Fibroblast of lung (primary cell): ENCODE results near the gene SPOCK3. TPM values are rescaled to one million over a fixed set of nuclear protein-coding genes. Genes with fewer than 3 reads are reported as not detected.

Experiments
- DNase-seq, 2 donors: peaks; one replicate each; pipeline versions ENCODE4 v3.0.0 to v3.0.0-alpha.2; 2010; ENCODE audit warnings: low read depth in 2 of 2
- H2AFZ ChIP-seq: 2 replicates; pipeline ENCODE4 v1.5.1; 2012; ENCODE audit warnings: low read length, control low read depth, inconsistent platforms
- H3K27ac ChIP-seq: 2 replicates; pipeline ENCODE4 v1.5.1; 2011; ENCODE audit warnings: low read length, control low read depth; ENCODE audit not compliant: insufficient read depth
- H3K27me3 ChIP-seq: 2 replicates; pipeline ENCODE4 v1.5.1; 2011; ENCODE audit warnings: mild to moderate bottlenecking, low read length; ENCODE audit not compliant: control insufficient read depth, insufficient read depth
- H3K36me3 ChIP-seq: 2 replicates; pipeline ENCODE4 v1.5.1; 2011; ENCODE audit warnings: low read length; ENCODE audit not compliant: control insufficient read depth, insufficient read depth
- H3K4me1 ChIP-seq: 2 replicates; pipeline ENCODE4 v1.5.1; 2011; ENCODE audit warnings: low read length; ENCODE audit not compliant: control insufficient read depth, insufficient read depth; ENCODE audit errors: extremely low read depth
- H3K4me2 ChIP-seq: 2 replicates; pipeline ENCODE4 v1.5.1; 2011; ENCODE audit warnings: low read length, control low read depth; ENCODE audit not compliant: insufficient read depth; ENCODE audit errors: extremely low read depth
- H3K4me3 ChIP-seq, 4 experiments: fragments of 200-600 bp in 1 of 4; sonication (generic) in 1 of 4; replicated peaks in 1 of 4; 2 replicates each; pipeline ENCODE4 v1.5.1; 2011 to 2016; ENCODE audit warnings: low read length in 4 of 4, low read depth in 3 of 4, mild to moderate bottlenecking in 3 of 4, control low read depth in 2 of 4, inconsistent platforms in 1 of 4, mixed read lengths in 1 of 4; ENCODE audit not compliant: insufficient read depth in 1 of 4; ENCODE audit errors: control extremely low read depth in 1 of 4
- H3K79me2 ChIP-seq: 2 replicates; pipeline ENCODE4 v1.5.1; 2012; ENCODE audit warnings: mild to moderate bottlenecking, low read length, inconsistent platforms; ENCODE audit not compliant: control insufficient read depth, insufficient read depth
- H3K9ac ChIP-seq: 2 replicates; pipeline ENCODE4 v1.5.1; 2011; ENCODE audit warnings: mild to moderate bottlenecking, low read length, control low read depth; ENCODE audit not compliant: insufficient read depth
- H3K9me3 ChIP-seq: 2 replicates; pipeline ENCODE4 v1.5.1; 2012; ENCODE audit warnings: low read depth, low read length; ENCODE audit not compliant: control insufficient read depth, insufficient read depth
- H4K20me1 ChIP-seq: 2 replicates; pipeline ENCODE4 v1.5.1; 2011; ENCODE audit warnings: low read length; ENCODE audit not compliant: control insufficient read depth, insufficient read depth; ENCODE audit errors: extremely low read depth
- EZH2 ChIP-seq: IDR thresholded peaks from 2 replicates; pipeline ENCODE4 v1.5.1; 2012; ENCODE audit warnings: low read length, control low read depth, mild to moderate bottlenecking; ENCODE audit errors: missing control alignments
- polyA plus RNA-seq, 2 donors: library from polyadenylated mRNA; depleted of rRNA in 1 of 2; stranded (reverse) in 1 of 2; unstranded in 1 of 2; fragments of >200 nt; gene quantifications; 2 replicates each; pipeline ENCODE4 v1.2.1, GENCODE V29; 2011 to 2012; ENCODE audit warnings: missing spikeins in 1 of 2
- total RNA-seq: library from RNA; depleted of rRNA; stranded (reverse); fragments of >200 nt; gene quantifications from 2 replicates; pipeline ENCODE4 v1.2.1, GENCODE V29; 2014
- TF ChIP-seq, protein P1 (sequence below), 2 donors: IDR thresholded peaks in 1 of 2; conservative IDR thresholded peaks in 1 of 2; 1 replicate in 1 of 2; 2 replicates in 1 of 2; pipeline ENCODE4 v1.5.1; 2011 to 2012; ENCODE audit warnings: low read length in 2 of 2, control low read depth in 1 of 2, inconsistent platforms in 1 of 2, low read depth in 1 of 2, mild to moderate bottlenecking in 1 of 2

The SPOCK3 gene
- total and polyA plus RNA-seq, 2 donors (not counting 1 experiment from before 2014, with no cell fraction given): under 0.01 to 0.08 TPM

DNA sequence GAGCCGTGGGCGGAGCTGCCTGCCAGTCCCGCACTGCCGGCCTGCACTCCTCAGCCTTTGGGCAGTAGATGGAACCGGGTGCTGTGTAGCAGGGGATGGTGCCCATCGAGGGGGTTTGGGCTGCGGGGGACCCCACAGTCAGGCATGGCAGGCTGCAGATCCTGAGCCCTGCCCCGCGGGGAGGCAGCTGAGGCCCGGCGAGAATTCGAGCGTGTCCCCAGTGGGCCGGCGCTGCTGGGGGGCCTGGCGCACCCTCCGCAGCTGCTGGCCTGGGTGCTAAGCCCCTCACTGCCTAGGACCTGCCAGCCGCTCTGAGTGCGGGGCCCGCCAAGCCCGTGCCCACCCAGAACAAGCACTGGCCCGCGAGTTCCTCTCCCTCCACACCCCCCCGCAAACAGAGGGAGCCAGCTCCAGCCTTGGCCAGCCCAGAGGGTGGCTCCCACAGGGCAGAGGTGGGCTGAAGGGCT is 391.5 kb downstream of the SPOCK3 start:
- H3K36me3 ChIP-seq: no peaks in the 10 kb centered on the region
- no peak overlapping the region for H2AFZ ChIP-seq
- no peak for DNase-seq
- no peaks in the 10 kb centered on the region for H3K4me1 ChIP-seq
- TF ChIP-seq, protein P1, sequence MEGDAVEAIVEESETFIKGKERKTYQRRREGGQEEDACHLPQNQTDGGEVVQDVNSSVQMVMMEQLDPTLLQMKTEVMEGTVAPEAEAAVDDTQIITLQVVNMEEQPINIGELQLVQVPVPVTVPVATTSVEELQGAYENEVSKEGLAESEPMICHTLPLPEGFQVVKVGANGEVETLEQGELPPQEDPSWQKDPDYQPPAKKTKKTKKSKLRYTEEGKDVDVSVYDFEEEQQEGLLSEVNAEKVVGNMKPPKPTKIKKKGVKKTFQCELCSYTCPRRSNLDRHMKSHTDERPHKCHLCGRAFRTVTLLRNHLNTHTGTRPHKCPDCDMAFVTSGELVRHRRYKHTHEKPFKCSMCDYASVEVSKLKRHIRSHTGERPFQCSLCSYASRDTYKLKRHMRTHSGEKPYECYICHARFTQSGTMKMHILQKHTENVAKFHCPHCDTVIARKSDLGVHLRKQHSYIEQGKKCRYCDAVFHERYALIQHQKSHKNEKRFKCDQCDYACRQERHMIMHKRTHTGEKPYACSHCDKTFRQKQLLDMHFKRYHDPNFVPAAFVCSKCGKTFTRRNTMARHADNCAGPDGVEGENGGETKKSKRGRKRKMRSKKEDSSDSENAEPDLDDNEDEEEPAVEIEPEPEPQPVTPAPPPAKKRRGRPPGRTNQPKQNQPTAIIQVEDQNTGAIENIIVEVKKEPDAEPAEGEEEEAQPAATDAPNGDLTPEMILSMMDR (conservative IDR thresholded peaks at IDR 0.05 in 1 of 2, IDR thresholded peaks at IDR 0.05 in 1 of 2; ENCODE audit: low read depth in 1 of 2, low read length in 2 of 2): no peak
- TF ChIP-seq EZH2: no peak
- no peak overlapping the region for H3K9ac ChIP-seq
- no peaks in the 10 kb centered on the region for H3K9me3 ChIP-seq
- no peak overlapping the region for H3K4me2 ChIP-seq
- H3K4me3 ChIP-seq: no peak overlapping the region
- no peaks in the 10 kb centered on the region for H4K20me1 ChIP-seq
- H3K79me2 ChIP-seq: no peaks in the 10 kb centered on the region
- H3K27me3 ChIP-seq: no peaks in the 10 kb centered on the region
- H3K27ac ChIP-seq: no peak overlapping the region

DNA sequence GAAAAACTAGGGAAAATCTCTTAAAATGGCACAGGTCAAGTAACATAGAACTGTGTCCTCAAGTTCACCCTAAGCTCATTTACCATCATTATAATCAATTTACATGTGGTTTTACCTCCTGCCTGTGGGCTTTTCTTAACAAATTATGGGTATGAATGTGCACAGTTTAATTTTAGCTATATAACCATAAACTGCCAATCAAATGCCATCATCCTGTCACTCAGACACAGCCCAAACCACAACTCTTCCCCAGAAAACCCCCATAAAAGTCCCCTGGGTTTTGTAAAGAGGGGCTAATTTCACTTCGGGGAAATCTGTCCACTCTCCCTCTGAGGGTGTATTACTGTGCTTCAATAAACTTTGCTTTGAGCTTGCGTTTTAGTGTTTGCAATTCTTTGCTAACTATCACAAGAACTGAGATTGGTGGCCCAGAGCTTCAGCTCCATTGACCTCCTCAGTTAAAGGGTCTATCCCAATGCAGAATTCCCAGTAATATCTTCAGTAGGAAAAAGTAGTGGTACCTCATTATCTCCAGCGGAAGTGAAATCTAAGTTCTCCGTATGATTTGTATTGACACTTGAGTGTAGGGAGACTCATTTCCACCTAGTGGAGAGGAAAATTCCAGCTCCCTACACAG is 394.6 kb downstream of the SPOCK3 start:
- Histone ChIP-seq H3K27ac (no peak overlapping the region), H3K4me2 (no peak overlapping the region), H3K36me3 (no peaks in the 10 kb centered on the region), H3K27me3 (no peaks in the 10 kb centered on the region), H3K79me2 (no peaks in the 10 kb centered on the region), H3K9ac (no peak overlapping the region), H3K4me1 (no peaks in the 10 kb centered on the region), H4K20me1 (no peaks in the 10 kb centered on the region), H2AFZ (no peak overlapping the region), H3K9me3 (no peaks in the 10 kb centered on the region), H3K4me3 (no peak overlapping the region)
- no peak for DNase-seq
- TF ChIP-seq, protein P1 (conservative IDR thresholded peaks at IDR 0.05 in 1 of 2, IDR thresholded peaks at IDR 0.05 in 1 of 2; ENCODE audit: low read depth in 1 of 2, low read length in 2 of 2): no peak
- no peak for TF ChIP-seq EZH2

DNA sequence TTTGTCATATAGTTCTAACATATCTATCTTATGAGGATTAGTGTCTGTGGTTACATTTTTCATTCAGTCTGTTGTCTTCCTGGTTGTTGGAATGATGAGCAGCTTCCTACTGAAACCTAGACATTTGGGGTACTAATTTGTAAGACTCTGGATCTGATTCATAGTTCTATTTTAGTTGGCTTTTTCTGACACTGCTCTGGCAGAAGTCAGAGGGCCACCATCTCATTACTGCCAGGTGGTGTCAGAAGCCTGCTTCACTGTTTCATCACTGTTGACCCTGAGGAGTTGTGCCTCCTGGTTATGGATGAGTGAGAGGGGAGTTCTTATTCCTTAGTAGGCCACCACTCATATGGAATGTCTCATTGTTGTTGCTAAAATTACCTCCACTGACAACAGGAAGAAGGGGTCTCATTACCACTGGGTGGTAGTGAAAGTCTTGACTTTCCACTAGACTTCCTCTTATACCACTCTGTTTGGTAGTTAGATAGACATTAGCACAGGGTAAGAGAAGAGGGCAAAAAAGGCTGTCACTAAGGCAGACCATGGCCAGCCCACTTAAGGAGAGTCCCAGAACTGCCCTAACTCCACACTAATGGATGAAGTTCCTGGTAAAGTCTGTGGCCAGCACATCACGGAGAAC is 395.2 kb downstream of the SPOCK3 start:
- TF ChIP-seq EZH2: no peak
- TF ChIP-seq, protein P1 (conservative IDR thresholded peaks at IDR 0.05 in 1 of 2, IDR thresholded peaks at IDR 0.05 in 1 of 2; ENCODE audit: low read depth in 1 of 2, low read length in 2 of 2): no peak
- no peaks in the 10 kb centered on the region for H4K20me1 ChIP-seq
- no peak overlapping the region for H3K27ac ChIP-seq

More for the DNA sequence above, 395.2 kb downstream of the SPOCK3 start:
- no peaks in the 10 kb centered on the region for H3K9me3 ChIP-seq
- no peak overlapping the region for H3K4me3 ChIP-seq
- H3K79me2 ChIP-seq: no peaks in the 10 kb centered on the region
- no peaks in the 10 kb centered on the region for H3K4me1 ChIP-seq
- H3K36me3 ChIP-seq: no peaks in the 10 kb centered on the region
- H3K9ac ChIP-seq: no peak overlapping the region
- no peak for DNase-seq
- no peak overlapping the region for H2AFZ ChIP-seq
- H3K27me3 ChIP-seq: no peaks in the 10 kb centered on the region
- H3K4me2 ChIP-seq: no peak overlapping the region
